IgD-negative memory B cell (primary cell): ENCODE results near the gene TLL2. TPM values are rescaled to one million over a fixed set of nuclear protein-coding genes. Genes with fewer than 3 reads are reported as not detected.

Source experiments
- H3K27ac Mint-ChIP-seq, 3 donors: one replicate each; pipeline ENCODE4 v1.8.0; 2020 to 2022; ENCODE audit warnings: mild to moderate bottlenecking in 3 of 3, mixed read lengths in 3 of 3, moderate library complexity in 1 of 3
- H3K27me3 Mint-ChIP-seq: one replicate; pipeline ENCODE4 v1.8.0; 2021; ENCODE audit warnings: mixed read lengths
- H3K36me3 Mint-ChIP-seq: one replicate; pipeline ENCODE4 v1.8.0; 2020; ENCODE audit warnings: mild to moderate bottlenecking, mixed read lengths
- H3K4me1 Mint-ChIP-seq, 3 donors: one replicate each; pipeline ENCODE4 v1.8.0; 2020 to 2022; ENCODE audit warnings: mixed read lengths in 3 of 3, mild to moderate bottlenecking in 1 of 3
- H3K4me3 Mint-ChIP-seq, 4 donors: one replicate each; pipeline ENCODE4 v1.8.0; 2020 to 2022; ENCODE audit warnings: mild to moderate bottlenecking in 4 of 4, mixed read lengths in 4 of 4, moderate library complexity in 3 of 4
- H3K9me3 Mint-ChIP-seq, 3 donors: one replicate each; pipeline ENCODE4 v1.8.0; 2020 to 2021; ENCODE audit warnings: mixed read lengths in 3 of 3, mild to moderate bottlenecking in 1 of 3
- polyA plus RNA-seq: library from polyadenylated mRNA; unstranded; fragments of 300-500 nt; fragmentation: Illumina TruSeq; gene quantifications from one replicate; pipeline ENCODE4 v1.2.3, GENCODE V29; 2021

TLL2 gene
- polyA plus RNA-seq, 1 donor from 2014 or later, result 0.41 TPM

GRCh38 chr10:96365571-96365970, 148.2 kb downstream of the TLL2 start:
- H3K4me1 Mint-ChIP-seq, result no peaks in the 10 kb centered on the region
- H3K27me3 Mint-ChIP-seq, result no peaks in the 10 kb centered on the region
- H3K4me3 Mint-ChIP-seq, result no peak overlapping the region
- H3K9me3 Mint-ChIP-seq, result no peaks in the 10 kb centered on the region
- H3K36me3 Mint-ChIP-seq, result peaks cover 1% of the 10 kb centered on the region
- no peak overlapping the region for H3K27ac Mint-ChIP-seq

DNA sequence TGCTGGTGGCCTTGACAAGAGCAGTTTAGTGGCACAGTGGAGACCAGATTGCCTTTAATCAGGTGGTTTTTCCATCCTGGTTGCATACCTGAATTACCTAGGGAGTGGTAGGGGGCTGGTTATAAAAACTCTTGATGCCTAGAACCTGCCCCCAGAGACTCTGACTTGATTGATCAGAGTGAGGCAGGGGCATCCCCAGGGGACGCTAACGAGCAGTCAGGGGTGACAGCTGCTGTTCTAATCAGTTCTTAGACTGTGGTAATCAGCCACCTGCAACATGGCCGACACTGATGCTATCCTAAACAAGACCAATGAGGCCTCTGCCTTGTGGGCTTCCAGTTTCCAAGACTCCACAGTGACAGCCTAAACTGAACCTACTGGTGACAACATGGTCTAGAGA, 153.0 kb downstream of the TLL2 start:
- Mint-ChIP-seq H3K36me3 (peaks cover 1% of the 10 kb centered on the region), H3K27ac (no peak overlapping the region), H3K4me3 (no peak overlapping the region), H3K9me3 (no peaks in the 10 kb centered on the region), H3K4me1 (no peaks in the 10 kb centered on the region), H3K27me3 (peaks cover 3% of the 10 kb centered on the region)

- Mint-ChIP-seq H3K4me1 (no peaks in the 10 kb centered on the region), H3K4me3 (no peak overlapping the region), H3K27me3 (peaks cover 3% of the 10 kb centered on the region)
These were observed 153.4 kb downstream of the TLL2 start for GRCh38 chr10:96360331-96360730.

GRCh38 chr10:96359616-96360015, 154.1 kb downstream of the TLL2 start:
- H3K9me3 Mint-ChIP-seq, result no peaks in the 10 kb centered on the region
- peaks cover 1% of the 10 kb centered on the region for H3K36me3 Mint-ChIP-seq
- peaks cover 7% of the 10 kb centered on the region for H3K27me3 Mint-ChIP-seq
- no peaks in the 10 kb centered on the region for H3K4me1 Mint-ChIP-seq
- H3K27ac Mint-ChIP-seq, result no peak overlapping the region
- no peak overlapping the region for H3K4me3 Mint-ChIP-seq

More at GRCh38 chr10:96360331-96360730, 153.4 kb downstream of the TLL2 start:
- Mint-ChIP-seq H3K27ac (no peak overlapping the region), H3K9me3 (no peaks in the 10 kb centered on the region), H3K36me3 (peaks cover 1% of the 10 kb centered on the region)

DNA sequence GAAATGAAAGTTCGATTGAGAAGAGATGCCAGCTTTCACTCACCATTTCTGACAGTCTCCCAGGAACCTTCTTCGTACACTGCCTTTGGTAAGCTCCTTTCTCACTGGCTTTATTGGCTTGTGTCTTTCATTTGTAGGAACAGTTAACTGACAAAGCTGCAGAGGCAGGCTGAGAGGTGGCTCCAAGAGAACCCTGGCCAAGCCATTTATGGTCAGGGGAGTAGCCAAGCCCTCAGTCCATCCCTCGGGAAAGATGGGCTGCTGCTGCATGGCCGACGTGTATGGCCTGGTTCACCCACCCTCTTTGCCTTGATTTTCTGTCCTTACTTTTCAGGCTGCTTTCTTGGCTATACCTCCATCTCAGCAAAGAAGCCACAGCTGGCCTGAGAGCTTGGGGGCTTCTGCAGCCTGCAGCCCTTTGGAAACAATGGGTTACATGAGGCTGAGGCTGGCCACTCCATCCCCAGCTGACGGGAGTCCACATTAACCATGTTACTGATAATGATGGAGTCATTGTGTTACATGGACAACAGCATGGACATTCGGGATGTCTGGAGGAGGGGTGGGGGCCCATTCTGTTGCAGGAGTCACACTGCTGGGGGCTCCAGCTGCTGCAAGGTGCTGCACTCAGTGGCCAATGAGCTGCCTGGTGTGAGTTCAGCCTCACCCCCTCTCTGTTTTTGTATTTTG, 154.7 kb downstream of the TLL2 start, which contains the start of gene OPALIN:
Gene OPALIN, minus strand, starts transcription at position 152 of the 690 bp plus-strand sequence. Its CDS starts 106 bp downstream, at position 46.
- H3K9me3 Mint-ChIP-seq, result no peaks in the 10 kb centered on the region
- no peaks in the 10 kb centered on the region for H3K4me1 Mint-ChIP-seq
- no peak within 1 kb of the TSS for H3K4me3 Mint-ChIP-seq
- H3K27ac Mint-ChIP-seq, result no peak within 1 kb of the TSS
- H3K36me3 Mint-ChIP-seq, result peaks cover 1% of the 10 kb centered on the region
- H3K27me3 Mint-ChIP-seq, result peaks cover 8% of the 10 kb centered on the region

GRCh38 chr10:96357038-96357620, 156.6 kb downstream of the TLL2 start:
- Mint-ChIP-seq H3K36me3 (no peaks in the 10 kb centered on the region), H3K27ac (no peak overlapping the region), H3K27me3 (peaks cover 10% of the 10 kb centered on the region), H3K9me3 (no peaks in the 10 kb centered on the region), H3K4me1 (no peaks in the 10 kb centered on the region), H3K4me3 (no peak overlapping the region)

DNA sequence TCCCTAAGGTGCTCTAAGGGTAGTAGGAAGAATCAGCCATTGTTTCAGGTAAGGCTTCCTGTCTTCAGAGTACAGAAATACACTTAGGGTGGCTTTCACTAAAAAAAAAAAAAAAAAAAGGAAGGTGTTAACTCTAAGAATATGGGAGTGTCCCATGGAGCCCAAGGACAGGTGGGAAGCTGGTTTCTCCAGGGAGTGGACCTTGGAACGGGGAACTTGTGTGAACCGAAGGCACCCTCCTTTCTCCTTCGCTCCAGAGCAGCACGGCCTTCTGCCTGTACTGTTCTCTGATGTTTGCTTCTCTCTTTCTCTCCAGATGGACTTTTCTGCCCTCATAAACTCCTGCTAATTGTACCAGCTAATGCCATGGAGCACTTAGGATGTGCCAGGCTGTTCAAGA, 161.1 kb downstream of the TLL2 start:
- peaks cover 15% of the 10 kb centered on the region for H3K27me3 Mint-ChIP-seq
- H3K9me3 Mint-ChIP-seq, result no peaks in the 10 kb centered on the region
- no peaks in the 10 kb centered on the region for H3K36me3 Mint-ChIP-seq
- H3K4me1 Mint-ChIP-seq, result no peaks in the 10 kb centered on the region
- no peak overlapping the region for H3K27ac Mint-ChIP-seq
- H3K4me3 Mint-ChIP-seq, result no peak overlapping the region

- Mint-ChIP-seq H3K4me3 (no peak overlapping the region), H3K27ac (no peak overlapping the region), H3K36me3 (no peaks in the 10 kb centered on the region), H3K4me1 (no peaks in the 10 kb centered on the region), H3K9me3 (no peaks in the 10 kb centered on the region), H3K27me3 (peaks cover 15% of the 10 kb centered on the region)
These were observed 161.7 kb downstream of the TLL2 start for GRCh38 chr10:96352027-96352426.

DNA sequence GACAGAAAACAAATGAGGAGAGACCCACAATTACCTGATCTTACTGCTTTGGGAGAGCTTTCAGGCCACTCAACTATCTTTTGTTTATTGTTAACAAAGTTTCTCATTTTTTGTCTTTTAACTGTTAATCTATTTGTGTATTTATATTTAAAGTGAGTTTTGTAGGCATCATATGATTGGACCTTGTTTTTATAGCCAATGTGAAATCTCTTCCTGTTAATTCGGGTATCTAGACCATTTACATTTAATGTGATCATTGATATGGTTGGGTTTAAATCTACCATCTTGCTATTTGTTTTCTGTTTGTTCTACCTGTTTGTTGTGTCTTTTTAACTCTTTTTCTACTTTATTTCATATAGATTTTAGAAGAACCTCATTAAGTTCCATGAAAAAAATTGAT, 167.4 kb downstream of the TLL2 start:
- Mint-ChIP-seq H3K4me3 (no peak overlapping the region), H3K27ac (no peak overlapping the region), H3K4me1 (peaks cover 5 to 10% (median 6%) of the 10 kb centered on the region in 3 donors), H3K27me3 (peaks cover 7% of the 10 kb centered on the region), H3K36me3 (no peaks in the 10 kb centered on the region), H3K9me3 (peaks cover 0 to 8% (median 0%) of the 10 kb centered on the region in 3 donors)

GRCh38 chr10:96345222-96345621, 168.5 kb downstream of the TLL2 start:
- Mint-ChIP-seq H3K4me3 (no peak overlapping the region), H3K27me3 (peaks cover 5% of the 10 kb centered on the region), H3K9me3 (peaks cover 0 to 8% (median 0%) of the 10 kb centered on the region in 3 donors), H3K36me3 (no peaks in the 10 kb centered on the region), H3K4me1 (peaks cover 5 to 10% (median 6%) of the 10 kb centered on the region in 3 donors), H3K27ac (no peak overlapping the region)

GRCh38 chr10:96344178-96344577, 169.5 kb downstream of the TLL2 start:
- peaks cover 0 to 8% (median 0%) of the 10 kb centered on the region in 3 donors for H3K9me3 Mint-ChIP-seq
- peaks cover 5 to 10% (median 6%) of the 10 kb centered on the region in 3 donors for H3K4me1 Mint-ChIP-seq
- H3K4me3 Mint-ChIP-seq, result peak overlapping the region in 1 of 4 donors; percentile 23
- H3K27me3 Mint-ChIP-seq, result peaks cover 3% of the 10 kb centered on the region
- no peaks in the 10 kb centered on the region for H3K36me3 Mint-ChIP-seq
- peak overlapping the region in 1 of 3 donors; percentile 2 for H3K27ac Mint-ChIP-seq

DNA sequence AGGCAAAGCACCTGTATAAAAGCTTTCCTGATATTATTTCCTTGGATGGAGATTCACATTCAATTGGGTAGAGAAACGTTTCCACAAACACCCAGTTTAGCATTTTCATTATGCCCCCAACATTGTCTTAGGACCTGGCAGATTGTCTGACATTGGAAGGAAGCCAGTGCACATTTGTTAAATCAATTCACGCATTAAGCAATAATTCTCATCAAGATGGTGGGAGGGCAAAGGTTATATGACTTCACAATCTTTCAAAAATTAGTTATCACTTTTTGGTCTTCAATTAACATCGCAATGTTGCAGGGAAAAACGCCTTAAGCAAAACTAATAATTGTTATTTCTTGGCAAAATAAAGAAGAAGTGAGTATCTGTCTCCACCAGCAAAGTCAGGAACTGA, 171.3 kb downstream of the TLL2 start:
- peaks cover 2% of the 10 kb centered on the region for H3K27me3 Mint-ChIP-seq
- H3K4me1 Mint-ChIP-seq, result peaks cover 5 to 10% (median 6%) of the 10 kb centered on the region in 3 donors
- H3K9me3 Mint-ChIP-seq, result peaks cover 0 to 8% (median 0%) of the 10 kb centered on the region in 3 donors
- no peaks in the 10 kb centered on the region for H3K36me3 Mint-ChIP-seq
- no peak overlapping the region for H3K4me3 Mint-ChIP-seq
- peak overlapping the region in 1 of 3 donors; percentile 4 for H3K27ac Mint-ChIP-seq

DNA sequence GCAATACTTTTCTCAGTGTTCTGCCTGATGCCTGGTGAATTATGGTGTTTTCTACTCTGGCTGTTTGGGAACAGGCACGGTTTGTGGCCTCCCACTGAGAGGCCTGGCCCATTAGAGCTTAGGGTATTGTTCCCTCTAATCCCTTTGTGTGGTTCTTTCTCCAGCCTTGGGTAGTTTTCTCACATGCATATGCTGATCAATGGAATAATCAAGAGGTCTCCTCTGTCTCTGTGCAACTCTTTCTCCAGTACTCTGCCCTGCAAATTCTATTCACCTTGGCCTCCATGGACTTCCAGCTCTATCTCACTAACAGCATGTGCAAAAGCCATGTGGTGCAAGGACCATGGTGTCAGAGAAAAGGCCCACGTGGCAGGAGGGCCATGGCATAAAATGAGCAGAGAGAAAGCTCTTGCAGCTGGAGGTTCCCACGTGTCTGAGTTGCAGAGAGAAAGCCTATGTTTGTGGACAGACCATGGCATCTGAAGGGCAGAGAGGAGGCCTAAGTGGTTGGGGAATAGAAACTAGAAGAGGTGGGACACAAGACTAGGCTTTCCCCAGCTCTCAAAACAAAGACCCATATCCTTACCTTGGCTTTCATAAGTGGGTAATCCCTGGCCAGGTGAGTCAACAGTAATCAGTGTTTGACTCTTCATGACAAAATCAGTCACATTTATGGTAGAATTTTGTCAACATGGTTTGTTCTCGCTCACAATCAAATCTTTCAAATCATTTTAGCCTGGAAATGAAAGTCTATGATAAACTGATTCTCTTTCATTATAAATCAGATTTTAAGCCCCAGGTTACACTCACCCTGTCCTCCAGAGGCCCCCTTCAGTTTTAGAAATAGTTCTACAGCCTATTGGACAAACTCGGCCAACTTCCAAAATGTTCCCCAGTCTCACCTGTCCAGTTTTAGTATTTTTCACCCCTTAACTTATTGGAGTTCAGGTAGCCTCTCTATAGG, 172.2 kb downstream of the TLL2 start:
- H3K27ac Mint-ChIP-seq, result no peak overlapping the region

DNA sequence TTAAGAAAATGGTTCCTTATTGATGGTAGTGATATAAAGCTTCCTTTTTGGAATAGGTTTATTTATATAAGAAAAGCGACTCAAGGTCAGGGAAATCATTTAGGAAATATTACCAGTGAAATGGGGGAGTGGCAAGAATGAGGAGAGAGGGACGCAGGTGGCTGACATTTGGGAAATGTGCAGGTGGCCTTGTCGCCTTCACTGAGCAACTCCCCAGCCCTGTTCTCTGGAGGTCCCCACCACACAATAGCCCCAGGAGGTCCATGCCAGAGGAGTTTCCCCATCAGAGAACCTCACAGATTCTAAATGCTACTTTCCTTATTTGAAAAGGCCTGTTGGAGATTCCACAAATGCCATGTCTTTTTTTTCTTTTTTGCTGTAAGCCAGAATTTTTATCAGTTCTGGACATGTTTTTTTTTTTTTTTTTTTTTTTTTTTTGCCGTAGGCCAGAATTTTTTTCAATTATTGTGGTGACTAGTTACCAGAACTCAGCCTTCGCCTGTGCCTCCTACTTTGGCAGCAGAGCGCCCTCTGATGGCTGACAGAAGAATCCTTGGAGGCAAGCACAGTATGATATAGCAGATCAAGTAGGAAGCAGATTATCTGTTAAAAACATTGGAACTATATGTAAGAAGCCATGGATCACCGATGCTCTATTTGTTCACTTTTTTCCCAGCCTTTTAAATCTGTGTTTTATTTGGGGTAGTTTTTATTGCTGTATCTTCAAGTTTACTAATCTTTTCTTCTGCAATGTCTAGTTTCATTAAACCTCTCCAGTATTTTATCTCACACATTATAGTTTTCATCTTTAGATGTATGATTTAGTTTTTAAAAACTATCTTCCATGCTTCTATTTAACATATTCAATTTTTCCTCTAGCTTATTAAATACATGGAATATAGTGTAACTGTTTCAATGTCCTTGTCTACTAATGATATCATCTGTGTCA, 173.5 kb downstream of the TLL2 start:
- Mint-ChIP-seq H3K9me3 (no peaks in the 10 kb centered on the region), H3K27ac (no peak overlapping the region), H3K4me1 (peaks cover 5 to 10% (median 6%) of the 10 kb centered on the region in 3 donors), H3K4me3 (no peak overlapping the region), H3K36me3 (no peaks in the 10 kb centered on the region), H3K27me3 (no peaks in the 10 kb centered on the region)

More for the DNA sequence above, 172.2 kb downstream of the TLL2 start:
- Mint-ChIP-seq H3K4me3 (no peak overlapping the region), H3K9me3 (peaks cover 0 to 7% (median 0%) of the 10 kb centered on the region in 3 donors), H3K4me1 (peaks cover 5 to 10% (median 6%) of the 10 kb centered on the region in 3 donors), H3K36me3 (no peaks in the 10 kb centered on the region), H3K27me3 (peaks cover 2% of the 10 kb centered on the region)
